NCI-H146 treated with DMSO at 0.1 percent for 48 hours (cell line): ENCODE data around the gene KMT5C.

Experiments
- DNase-seq: peaks from one replicate; lab custom pipeline; 2025; ENCODE audit not compliant: unreplicated experiment; lab: John Stamatoyannopoulos, UW

KMT5C gene

DNA sequence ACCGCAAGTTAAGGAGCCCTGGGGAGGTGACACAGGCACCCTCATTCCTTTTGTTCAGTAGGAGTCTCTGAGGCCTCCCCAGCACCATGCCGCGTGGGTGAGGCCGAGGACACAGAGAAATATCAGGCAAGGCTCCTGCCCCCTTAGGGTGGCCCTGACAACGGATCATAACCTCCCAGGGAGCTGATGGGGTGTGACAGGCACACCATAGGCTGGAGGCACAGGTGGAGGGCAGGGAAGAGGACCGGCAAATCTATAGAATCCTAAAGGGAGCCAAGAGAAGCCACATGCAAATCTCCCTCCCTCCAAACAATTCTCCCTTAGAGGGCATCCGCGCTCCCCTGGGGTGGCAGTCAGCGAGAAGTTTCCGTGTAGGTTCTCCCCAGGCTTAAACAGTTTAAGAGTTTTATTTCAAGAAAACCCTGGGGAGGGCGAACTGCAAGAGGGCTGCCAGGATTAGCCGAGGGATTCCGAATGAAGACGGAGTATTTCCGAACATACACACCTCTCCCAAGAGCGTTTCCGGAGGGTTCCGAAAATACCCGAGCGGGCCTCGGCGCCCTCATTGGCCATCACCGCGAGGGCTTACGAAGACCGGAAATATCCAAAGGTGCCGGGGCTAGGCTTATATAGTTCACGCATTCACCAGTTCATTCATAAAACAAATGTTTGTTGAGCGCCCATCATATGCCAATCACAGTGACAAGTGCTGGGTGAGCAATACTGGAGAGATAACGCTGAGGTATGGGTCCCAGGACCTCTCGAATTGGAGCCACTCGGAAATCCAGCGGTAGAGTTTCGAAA lies 45.4 kb downstream of the KMT5C start:
- peak; percentile 96 for DNase-seq

DNA sequence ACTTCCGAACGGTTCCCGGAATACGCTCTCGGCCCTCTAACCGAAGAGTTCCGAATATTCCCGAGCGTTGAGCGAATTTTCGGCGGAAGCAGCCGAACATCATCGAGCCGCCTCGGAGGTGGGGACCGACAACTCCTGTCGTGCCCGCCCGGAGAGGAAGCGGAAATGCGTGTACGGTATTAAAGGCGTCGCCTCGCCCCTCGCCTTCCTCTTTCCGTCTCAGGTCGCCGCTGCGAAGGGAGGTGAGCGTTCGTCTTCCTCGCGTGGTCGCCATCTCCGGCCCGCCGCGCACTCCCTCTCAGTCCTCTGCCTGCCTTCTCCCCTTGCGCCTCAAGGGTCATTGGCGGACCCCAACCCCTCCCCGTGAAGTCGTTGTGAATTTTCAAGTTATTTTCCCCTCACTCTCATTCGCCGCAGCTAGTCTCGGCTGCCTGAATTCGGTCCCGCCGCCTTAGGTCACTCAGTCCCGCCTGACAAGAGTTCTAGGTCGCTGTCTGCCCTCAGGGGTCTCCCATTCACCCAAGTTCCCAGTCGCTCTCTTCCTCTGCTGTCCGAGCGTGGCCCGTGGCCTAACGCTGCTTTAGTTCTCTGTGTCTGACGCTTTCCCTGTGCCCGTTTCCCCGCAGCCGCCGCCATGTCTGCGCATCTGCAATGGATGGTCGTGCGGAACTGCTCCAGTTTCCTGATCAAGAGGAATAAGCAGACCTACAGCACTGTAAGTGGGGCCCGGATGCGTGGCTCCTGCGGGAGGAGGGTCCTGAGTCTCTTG lies 46.2 kb downstream of the KMT5C start, which contains the start of gene RPL28:
Gene RPL28, plus strand, starts transcription at position 209 of the 769 bp plus-strand sequence. Its CDS starts 426 bp downstream, at position 635.
- DNase-seq: peak; percentile 97

DNA sequence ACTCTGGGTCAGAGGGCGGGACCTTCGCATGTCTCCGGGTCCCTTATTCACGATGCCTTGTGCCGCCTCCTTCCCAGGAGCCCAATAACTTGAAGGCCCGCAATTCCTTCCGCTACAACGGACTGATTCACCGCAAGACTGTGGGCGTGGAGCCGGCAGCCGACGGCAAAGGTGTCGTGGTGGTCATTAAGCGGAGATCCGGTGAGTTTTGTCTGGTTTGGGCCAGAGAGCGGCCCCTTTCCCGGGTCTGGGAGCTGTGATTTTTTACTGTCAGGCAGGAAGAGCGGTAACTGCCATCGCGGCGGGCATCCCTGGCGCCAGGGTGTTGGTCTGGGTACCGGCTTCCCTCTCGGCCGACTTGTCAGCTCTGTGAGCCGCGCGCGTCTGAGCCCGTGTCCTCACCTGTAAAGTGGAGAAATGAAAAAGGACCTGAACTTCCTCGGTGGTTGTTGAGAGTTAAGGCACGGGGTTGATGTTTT lies 46.9 kb downstream of the KMT5C start:
- DNase-seq: no peak

DNA sequence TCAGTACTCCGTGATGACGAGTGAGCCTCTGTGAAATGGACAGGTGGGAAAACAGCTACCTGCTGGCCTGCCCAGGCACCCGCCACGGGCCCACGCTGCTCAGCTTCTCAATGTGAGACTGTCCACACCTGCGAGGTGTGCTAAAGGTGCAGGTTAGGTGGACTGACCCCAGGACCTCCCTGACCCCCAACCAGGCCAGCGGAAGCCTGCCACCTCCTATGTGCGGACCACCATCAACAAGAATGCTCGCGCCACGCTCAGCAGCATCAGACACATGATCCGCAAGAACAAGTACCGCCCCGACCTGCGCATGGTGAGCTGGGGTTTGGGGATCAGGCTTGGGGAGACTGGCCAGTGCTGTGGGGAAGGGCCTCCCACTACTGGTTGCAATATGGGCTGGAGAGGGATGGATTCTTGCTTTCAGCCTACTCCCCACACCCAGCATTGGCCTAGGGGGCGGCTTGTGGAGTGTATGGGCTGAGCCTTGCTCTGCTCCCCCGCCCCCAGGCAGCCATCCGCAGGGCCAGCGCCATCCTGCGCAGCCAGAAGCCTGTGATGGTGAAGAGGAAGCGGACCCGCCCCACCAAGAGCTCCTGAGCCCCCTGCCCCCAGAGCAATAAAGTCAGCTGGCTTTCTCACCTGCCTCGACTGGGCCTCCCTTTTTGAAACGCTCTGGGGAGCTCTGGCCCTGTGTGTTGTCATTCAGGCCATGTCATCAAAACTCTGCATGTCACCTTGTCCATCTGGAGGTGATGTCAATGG lies 48.2 kb downstream of the KMT5C start:
- DNase-seq: no peak

DNA sequence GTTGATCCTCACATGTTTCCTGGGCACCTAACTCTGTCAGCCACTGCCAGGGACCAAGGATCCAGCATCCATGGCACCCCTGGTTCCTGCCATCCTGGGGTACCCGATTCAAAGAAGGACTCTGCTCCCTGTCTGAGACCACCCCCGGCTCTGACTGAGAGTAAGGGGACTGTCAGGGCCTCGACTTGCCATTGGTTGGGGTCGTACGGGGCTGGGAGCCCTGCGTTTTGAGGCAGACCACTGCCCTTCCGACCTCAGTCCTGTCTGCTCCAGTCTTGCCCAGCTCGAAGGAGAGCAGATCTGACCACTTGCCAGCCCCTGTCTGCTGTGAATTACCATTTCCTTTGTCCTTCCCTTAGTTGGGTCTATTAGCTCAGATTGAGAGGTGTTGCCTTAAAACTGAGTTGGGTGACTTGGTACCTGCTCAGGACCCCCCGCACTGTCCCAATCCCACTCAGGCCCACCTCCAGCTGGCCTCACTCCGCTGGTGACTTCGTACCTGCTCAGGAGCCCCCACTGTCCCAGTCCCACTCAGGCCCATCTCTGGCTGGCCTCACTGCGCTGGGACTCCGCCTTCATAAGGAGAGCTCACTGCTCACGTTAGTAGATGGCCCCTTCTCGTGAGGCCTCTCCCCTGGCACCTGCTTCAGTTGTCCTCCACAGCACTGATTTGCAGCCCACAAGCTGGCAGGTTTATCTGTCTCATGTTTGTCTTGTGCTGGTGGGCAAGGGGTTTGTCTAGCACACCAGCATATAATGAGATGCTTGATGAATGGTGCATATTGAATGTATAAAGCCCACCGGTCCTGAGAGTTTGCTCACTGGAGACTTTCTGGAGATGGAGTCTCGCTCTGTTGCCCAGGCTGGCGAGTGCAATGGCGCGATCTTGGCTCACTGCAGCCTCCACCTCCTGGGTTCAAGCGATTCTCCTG lies 50.0 kb downstream of the KMT5C start:
- no peak for DNase-seq

DNA sequence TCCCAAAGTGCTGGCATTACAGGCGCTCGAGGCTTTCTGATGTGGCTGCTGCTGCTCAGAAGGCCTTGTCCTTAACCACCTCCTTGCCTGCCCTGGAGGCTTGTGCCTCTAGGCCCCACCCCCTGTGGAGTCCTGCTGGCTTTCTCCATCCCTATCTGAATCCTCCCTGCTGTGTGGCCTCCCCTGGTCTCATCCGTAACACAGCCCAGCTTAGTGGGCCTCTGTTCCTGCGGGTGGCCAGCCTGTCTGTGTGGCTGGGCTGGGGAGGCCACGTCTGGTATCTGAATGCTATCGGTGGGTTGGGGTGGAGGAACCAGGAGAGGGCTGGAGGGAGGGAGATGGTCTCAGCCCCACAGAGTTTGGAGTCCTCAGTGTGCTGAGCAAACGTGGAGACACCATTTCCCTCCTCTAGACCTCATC lies 50.8 kb downstream of the KMT5C start:
- peak; percentile 25 for DNase-seq

DNA sequence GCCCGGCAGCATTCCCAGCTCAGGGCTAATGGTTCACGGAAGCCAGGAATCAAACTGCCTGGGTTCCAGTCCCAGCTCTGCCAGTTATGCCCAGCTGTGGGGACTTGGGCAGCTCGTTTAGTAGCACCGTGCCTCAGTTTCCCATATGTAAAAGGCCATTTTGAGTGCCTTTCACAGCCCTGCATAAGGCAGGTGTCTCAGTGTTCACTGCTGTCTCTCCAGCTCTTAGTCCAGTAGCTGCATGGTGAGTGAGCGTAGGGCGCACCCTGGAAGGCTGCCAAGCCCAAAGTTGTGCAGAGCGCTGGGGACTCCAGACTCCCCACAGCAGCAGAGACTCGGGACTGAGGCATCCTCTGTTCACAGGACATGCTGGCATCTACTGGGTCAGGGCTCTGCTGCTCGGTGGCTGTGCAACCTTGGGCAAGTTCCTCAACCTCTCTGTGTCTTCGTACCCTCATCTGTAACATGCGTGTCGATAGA lies 51.6 kb downstream of the KMT5C start:
- DNase-seq: no peak

DNA sequence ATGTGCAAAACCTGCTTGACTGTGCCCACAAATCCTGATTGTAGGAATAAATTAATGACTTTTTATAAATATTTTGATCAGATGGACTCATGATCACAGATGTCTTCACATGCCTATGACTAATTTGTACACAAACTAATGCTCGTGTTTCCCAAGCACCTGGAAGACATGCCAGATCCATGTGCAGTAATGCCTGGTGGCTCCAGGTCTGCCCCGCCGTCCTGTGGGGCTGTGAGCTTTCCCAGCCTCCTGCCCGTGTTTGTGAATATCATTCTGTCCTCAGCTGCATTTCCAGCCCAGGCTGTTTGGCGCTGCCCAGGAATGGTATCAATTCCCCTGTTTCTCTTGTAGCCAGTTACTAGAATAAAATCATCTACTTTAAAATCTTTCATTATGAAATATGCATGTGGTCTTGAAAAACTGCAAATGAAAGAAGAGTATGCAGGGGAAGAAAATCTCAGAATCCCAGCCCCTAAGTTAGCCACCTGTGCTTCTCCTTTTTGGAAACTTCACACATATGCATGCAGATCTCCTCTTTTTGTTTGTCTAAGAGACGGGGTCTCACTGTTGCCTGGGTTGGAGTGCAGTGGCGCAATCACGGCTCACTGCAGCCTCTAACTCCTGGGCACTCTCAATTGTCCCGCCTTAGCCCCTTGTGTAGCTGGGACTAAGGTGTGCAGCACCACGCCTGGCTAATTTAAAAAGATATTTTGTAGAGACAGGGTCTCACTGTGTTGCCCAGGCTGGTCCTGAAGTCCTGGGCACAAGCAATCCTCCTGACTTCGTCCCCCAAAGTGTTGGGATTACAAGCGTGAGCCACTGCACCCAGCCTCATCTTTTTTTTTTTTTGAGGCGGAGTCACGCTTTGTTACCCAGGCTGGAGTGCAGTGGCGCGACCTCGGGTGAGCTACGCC lies 52.3 kb downstream of the KMT5C start:
- no peak for DNase-seq

DNA sequence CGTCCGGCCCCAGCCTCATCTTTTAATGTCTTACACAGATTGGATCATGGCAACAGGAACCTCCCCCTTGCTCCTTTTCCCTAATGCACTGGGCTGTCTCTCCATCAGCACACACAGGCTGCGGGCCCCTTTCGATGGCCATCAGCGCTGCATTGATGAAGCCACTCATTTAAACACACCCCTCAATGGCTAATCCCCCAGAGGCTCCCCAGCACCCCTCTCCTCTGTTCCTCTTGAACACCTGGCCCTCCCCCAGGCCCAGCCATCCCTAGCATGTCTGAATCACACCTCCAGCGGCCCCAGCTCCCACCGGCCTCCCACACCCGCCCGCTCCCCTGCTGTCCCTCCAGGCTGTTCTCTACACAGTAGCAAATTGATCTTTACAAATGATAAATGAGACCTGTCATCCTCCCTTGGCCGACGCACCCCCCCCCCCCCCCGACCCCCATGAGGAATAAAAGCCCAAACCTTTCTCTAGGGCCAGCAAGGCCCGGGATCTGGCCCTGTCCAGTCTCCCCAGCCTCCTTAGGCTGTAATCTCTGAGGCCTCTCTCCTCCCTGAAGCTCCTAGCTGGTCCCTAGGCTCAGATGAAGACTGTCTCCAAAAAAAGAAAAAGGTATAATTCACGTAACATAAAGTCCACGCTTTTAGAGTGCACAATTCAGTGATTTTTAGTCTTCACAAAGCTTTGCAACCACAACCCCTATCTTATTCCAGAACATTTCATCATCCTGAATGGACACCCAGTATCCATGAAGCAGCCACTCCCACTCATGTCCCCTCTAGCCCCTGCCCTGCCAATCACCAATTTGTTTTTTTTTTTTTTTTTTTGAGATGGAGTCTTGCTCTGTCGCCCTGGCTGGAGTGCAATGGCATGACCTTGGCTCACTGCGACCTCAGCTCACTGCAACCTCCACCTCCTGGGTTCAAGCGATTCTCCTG lies 53.4 kb downstream of the KMT5C start:
- no peak for DNase-seq
